Right ventricle myocardium inferior (tissue), 1 donor: ENCODE results near the gene CACNB1. TPM values are rescaled to one million over a fixed set of nuclear protein-coding genes. Genes with fewer than 3 reads are reported as not detected.

Experiments
- ATAC-seq: fragments of 200-7000 bp; cut with Tn5 transposase; one replicate; pipeline ENCODE4 v1.9.1; 2020; ENCODE audit warnings: mild to moderate bottlenecking, moderate library complexity
- DNase-seq: peaks from one replicate; pipeline ENCODE4 v3.0.0; 2021; ENCODE audit errors: missing footprints
- intact Hi-C: fragments of 100-400 bp; cut with DNase I; formaldehyde crosslinking; loops from one replicate; pipeline ENCODE4 v1.11.0; 2022
- total RNA-seq: library from RNA; stranded (reverse); fragmentation: NEBNext Ultra II Directional; extraction: Animal tissue kit (Norgen Biotek cat#: 25700); gene quantifications from one replicate; pipeline ENCODE4 v1.2.1, GENCODE V29; 2021
- donor health status: DM: no; HTN: yes; CAD: no; lungs with severe emphysema.

The CACNB1 gene
- total RNA-seq, 1 donor from 2014 or later, result 7.4 TPM

DNA sequence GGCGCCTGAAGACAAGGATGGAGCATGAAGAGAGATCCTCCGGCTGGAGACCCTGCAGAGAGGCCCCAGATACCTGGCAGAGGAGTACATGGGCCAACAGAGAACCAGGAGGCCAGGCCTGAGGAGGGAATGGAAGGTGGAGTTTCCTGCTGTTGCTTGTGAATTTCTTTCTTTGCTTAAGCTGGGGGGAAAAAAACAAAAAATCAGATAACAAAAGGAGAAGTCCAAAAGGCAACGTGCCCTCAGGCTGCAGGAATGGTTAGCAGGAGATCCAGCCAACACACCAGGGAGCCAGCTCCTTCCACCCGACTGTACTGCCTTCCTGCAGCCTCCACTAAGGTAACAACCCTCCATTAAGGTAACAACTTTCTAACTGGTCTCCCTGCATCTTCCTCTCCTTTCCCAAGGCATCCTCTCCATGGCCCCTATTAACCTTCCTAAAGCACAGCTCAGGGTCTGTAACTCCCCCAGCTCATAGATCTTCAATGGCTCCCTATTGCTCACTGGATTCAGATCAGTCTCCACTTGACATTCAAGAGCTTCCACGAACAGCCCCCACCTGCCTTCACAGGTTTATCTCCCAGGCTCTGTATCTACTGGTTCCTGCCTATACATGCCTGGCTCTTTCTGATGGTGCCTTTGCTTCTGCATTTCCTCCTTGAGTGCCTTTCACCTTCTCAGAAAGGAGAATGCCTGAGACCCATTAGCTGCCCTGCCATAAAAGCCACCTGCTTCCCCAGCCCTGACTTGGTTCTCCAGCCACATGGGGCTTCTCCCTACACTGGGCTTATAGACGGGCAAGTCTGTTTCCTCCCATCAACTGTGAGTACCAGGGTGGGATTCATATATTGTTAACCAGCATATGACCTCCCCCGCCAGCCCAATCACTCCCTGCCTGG lies 30.8 kb downstream of the CACNB1 start:
- ATAC-seq (no peak), DNase-seq (no peak)
- intact Hi-C loops, result no loop called here

GRCh38 chr17:39165841-39166349 lies 31.6 kb downstream of the CACNB1 start, which contains the start of gene ARL5C:
TSS of gene ARL5C (minus strand) at chr17:39166161. CDS start at chr17:39165760, 401 bp downstream.
- DNase-seq, result no peak
- no peak for ATAC-seq
- intact Hi-C loops, result no loop called here

- ATAC-seq, result peak; percentile 5
- intact Hi-C loops, result no loop called here
Measured at GRCh38 chr17:39165178-39165840, 32.2 kb downstream of the CACNB1 start.

GRCh38 chr17:39164675-39165143 lies 32.8 kb downstream of the CACNB1 start:
- ATAC-seq, result peak; percentile 95
- intact Hi-C loops, result no loop called here
- DNase-seq, result peak; percentile 94

More at GRCh38 chr17:39165178-39165840, 32.2 kb downstream of the CACNB1 start:
- no peak for DNase-seq

DNA sequence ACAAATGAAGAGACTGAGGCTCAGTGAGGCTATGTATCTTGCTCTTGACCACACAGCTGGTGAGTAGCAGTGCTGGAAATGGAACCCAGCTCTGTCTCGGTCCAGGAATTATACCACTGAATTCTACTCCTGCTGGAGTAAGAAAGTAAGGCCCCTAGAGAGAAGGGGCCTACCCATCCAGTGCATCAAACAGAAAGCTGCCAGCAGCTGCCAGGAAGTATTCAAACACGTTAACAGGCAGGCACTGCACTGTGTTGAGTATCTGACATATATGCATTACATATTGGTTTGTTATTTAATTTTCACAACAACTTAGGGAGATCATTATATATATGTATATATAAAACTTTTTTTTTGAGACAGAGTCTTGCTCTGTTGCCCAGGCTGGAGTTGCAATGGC lies 35.5 kb downstream of the CACNB1 start:
- intact Hi-C loops, result no loop called here
- DNase-seq, result no peak
- ATAC-seq, result no peak

DNA sequence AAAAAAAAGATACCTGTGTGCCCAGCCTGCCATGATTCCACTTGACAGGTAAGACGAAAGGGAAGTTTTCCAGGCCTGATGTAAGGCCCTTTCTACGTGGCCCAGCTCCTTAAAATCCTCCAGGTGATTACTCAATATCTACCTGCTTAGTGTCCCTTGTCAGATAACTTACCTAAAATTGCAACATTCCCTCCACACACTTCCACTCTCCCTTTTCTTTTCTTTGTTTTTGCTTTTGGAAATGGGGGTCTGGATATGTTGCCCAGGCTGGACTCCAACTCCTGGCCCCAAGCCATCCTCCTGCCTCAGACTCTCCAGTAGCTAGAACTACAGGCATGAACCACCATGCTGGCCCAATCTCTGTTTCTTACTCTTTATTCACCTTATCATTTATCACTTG lies 38.8 kb downstream of the CACNB1 start:
- ATAC-seq, result no peak
- intact Hi-C loops, result loop anchor here (10.0 kb wide), 2 partner anchors 414 to 464 kb away; partner anchors contain the start of gene PCGF2
- DNase-seq, result no peak

- no peak for DNase-seq
- intact Hi-C loops, result loop anchor here (10.0 kb wide), 2 partner anchors 412 to 462 kb away; partner anchors contain the start of gene PCGF2
- ATAC-seq, result no peak
Measured at GRCh38 chr17:39156491-39156890, 41.0 kb downstream of the CACNB1 start.

- ATAC-seq, result no peak
- DNase-seq, result no peak
- intact Hi-C loops, result loop anchor here (10.0 kb wide), 2 partner anchors 411 to 461 kb away; partner anchors contain the start of gene PCGF2
Measured at GRCh38 chr17:39155654-39156053, 41.8 kb downstream of the CACNB1 start.

- DNase-seq (peak; percentile 92), ATAC-seq (peak; percentile 80)
- intact Hi-C loops, result loop anchor here (2.0 to 10.0 kb wide), 5 partner anchors 71 to 459 kb away; partner anchors contain the start of gene PCGF2
Measured at GRCh38 chr17:39153599-39154051, 43.8 kb downstream of the CACNB1 start.

DNA sequence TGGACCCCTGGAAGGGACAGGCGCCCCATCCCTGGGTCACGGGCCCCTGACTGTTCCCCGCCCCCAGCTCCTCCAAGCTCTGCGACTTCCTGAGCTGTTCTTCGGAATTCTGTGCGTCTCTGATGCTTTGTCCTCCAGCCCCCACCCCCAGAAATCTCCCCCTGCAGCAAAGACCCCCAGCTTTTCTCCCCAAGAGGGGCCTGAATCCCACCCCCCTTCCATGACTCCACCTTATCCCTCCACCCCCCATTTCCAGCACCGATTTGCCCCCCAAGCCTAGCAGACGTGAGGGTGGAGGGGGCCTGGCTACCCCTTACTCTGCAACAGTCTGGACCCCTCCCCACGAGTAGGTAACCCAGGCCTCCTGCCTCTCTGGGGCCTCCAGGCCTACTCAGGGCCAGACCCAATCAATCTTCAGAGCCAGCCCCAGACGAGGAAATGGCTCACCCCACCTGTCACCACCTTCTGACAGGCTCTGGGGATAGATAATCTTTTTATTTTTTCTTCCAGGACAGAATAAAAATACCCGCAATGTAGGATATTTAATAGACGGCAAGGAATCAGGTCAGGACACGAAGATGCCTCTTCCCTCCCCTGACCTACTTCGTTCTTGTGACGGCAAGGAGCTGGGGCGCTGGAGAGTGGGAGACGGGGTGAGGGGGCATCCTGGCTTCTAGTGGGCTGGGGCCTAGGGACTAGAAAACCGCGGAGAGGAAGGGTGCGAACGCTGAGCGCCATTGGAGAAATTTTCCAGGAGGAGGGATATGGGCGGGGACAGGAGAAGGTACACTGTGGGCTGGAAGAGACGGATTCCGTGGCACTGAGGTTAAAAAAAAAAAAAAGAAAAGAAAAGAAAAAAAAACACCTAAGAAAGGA lies 45.3 kb downstream of the CACNB1 start:
- intact Hi-C loops, result loop anchor here (1.0 to 10.0 kb wide), 6 partner anchors 70 to 457 kb away; partner anchors contain the start of gene PCGF2
- ATAC-seq, result peak; percentile 16
- DNase-seq, result no peak

- intact Hi-C loops, result loop anchor here (5.0 to 10.0 kb wide), 3 partner anchors 69 to 457 kb away; partner anchors contain the start of gene PCGF2
- no peak for ATAC-seq
- no peak for DNase-seq
Measured at GRCh38 chr17:39151150-39151942, 46.1 kb downstream of the CACNB1 start, which contains the start of gene PLXDC1. TSS of gene PLXDC1 (minus strand) at chr17:39151637. CDS start at chr17:39151437, 200 bp downstream.

DNA sequence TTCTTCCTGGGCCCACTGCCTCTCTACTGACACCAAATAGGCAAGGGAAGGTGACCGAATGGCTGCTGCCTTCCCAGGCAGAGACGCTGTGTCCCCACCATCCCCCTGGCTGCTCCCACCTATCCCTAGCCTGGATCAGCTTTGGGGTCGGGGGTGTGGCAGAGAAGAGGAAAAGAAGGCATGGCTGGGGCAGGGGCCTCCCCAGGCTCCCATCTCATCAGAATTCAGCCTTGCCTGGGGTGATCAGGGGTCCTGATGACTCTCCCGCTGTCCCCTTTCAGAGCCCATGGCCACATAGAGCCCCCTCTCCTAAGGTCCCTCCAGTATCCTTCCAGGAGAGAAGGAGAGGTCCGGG lies 46.7 kb downstream of the CACNB1 start:
- ATAC-seq (no peak), DNase-seq (no peak)
- intact Hi-C loops, result loop anchor here (5.0 to 10.0 kb wide), 3 partner anchors 68 to 456 kb away; partner anchors contain the start of gene PCGF2

GRCh38 chr17:39150104-39150634 lies 47.3 kb downstream of the CACNB1 start:
- intact Hi-C loops, result loop anchor here (5.0 to 10.0 kb wide), 3 partner anchors 68 to 455 kb away; partner anchors contain the start of gene PCGF2
- DNase-seq (no peak), ATAC-seq (no peak)

DNA sequence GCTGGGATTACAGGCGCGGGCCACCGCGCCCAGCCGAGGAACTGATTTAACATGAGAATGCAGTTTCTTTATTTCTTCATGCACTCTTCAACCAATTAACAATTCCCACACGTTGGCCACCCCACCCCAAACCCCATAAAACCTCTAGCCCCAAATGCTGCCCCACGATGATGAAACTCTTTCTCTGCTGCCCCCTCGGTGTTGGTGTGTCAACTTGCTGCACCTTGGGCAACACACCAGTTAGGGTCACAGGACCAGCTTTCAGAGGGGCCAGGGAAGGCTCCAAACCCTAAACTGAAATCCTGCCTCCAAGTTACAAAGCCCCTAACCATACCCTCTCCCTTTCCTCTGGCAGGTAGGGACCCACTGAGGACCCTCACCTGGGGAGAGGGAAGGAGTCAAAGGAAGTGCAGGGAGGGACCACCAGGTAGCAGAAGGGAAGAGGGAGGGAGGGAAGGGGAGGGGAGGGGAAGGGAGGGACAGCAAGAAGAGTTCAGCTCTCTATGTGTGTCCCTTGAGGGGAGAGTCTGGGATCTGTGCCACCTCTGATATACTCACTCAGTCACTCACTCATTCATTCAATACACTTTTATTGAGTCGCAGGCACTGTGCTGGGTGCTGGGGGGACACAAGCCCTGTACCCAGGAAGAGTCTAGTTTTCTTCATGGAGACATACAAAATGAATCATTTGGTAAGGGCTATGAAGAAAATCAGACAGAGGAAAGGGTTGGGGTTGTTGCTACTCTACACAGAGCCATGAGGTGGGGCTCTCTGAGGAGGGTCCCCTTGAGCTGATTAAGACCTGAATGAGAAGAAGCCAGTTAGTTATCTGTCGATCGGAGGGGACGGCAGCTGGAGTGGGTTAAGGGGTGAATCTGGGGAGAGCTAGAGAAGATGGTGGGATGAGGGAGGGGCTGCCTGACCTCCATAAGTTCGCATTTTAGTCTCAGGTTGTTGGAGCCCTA lies 50.0 kb downstream of the CACNB1 start:
- intact Hi-C loops, result loop anchor here (5.0 kb wide), 1 partner anchor 50 kb away; no protein-coding TSS in a partner anchor
- DNase-seq (no peak), ATAC-seq (no peak)

- no peak for DNase-seq
- intact Hi-C loops, result loop anchor here (5.0 kb wide), 1 partner anchor 49 kb away; no protein-coding TSS in a partner anchor
Measured at GRCh38 chr17:39146273-39146672, 51.2 kb downstream of the CACNB1 start.

More at GRCh38 chr17:39146273-39146672, 51.2 kb downstream of the CACNB1 start:
- ATAC-seq, result no peak
